CD4-positive, alpha-beta T cell treated with Interleukin-17A for 1 hour (primary cell): Measurements from ENCODE around the gene PRSS50.

Experiments
- DNase-seq: peaks from one replicate; pipeline ENCODE4 v3.0.0-alpha.2; 2020

PRSS50 gene

DNA sequence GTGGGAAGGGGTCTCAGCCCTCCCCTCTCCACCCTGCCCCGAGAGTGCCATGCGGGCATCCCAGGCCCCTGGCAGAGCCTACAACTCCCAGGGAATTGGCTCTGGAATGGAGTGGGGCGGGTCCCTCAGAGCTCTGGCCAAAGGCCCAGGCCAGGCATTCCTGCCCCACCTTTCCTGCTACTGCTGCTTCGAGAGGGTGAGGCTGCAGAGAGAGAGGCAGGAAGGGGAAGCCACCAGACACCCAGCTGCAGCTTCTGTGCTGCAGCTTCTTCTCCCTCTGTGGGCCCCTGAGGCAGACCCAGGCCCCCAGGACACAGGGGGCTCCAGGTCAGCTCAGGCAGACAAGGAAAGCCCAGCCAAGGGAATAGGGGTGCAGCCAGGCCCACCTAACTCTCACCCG lies 26.9 kb downstream of the PRSS50 start:
- no peak for DNase-seq

DNA sequence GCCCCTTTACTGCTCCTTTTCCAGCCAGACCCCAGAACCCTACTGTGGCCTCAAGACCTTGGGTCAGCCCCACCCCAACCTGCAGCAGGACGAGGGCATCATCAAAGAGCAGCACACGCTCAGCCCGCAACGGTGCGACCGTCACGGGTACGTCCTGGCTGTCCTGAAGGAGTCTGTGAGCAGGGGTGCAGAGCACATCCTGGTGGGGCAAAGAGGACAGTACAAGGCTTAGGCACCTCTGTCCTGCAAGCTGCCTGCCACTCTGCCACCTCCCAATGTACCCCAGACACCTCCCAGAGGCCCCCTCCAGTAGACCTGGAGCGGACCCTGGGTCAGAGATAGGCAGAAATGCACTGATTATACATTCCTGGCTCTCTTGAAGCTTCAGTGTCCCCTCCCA lies 32.2 kb downstream of the PRSS50 start:
- no peak for DNase-seq

DNA sequence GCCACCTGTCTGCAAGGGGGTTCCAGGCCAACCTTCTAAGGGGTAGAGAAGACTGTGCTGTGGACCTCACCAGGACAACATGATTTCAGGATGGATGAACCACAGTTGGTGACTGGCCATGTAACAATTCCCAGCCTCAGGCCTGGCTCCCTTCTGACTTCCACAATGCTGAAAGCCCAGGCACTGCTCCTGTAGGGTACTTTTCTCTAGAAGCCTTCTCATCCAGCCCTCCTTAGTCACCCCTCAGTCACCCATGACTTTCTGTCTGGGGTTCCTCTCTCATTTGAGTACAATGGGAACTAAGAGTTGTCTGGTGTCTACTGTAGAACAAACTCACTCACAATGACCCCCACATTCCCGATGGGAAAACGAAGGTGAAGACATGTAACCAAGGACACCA lies 32.8 kb downstream of the PRSS50 start:
- DNase-seq = no peak

DNA sequence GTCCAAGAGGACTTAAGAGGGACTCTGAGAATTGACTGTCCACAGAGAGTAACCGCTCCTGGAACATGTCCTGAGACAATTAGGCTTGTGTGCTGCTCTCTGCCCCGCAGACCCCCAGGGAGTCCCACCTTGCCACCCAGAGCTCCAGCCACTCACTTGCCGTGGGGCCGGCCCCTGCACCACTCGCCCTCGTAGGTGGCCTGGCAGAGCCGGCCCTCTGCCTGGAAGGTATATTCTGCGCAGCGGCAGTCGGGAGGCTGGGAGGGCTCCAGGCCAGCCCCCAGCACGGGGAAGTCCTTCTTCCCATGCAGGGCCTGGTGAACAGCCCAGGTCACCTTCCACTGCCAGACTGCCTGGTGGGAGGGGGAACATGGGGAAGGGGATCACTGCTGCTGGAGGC lies 34.7 kb downstream of the PRSS50 start:
- no peak for DNase-seq

DNA sequence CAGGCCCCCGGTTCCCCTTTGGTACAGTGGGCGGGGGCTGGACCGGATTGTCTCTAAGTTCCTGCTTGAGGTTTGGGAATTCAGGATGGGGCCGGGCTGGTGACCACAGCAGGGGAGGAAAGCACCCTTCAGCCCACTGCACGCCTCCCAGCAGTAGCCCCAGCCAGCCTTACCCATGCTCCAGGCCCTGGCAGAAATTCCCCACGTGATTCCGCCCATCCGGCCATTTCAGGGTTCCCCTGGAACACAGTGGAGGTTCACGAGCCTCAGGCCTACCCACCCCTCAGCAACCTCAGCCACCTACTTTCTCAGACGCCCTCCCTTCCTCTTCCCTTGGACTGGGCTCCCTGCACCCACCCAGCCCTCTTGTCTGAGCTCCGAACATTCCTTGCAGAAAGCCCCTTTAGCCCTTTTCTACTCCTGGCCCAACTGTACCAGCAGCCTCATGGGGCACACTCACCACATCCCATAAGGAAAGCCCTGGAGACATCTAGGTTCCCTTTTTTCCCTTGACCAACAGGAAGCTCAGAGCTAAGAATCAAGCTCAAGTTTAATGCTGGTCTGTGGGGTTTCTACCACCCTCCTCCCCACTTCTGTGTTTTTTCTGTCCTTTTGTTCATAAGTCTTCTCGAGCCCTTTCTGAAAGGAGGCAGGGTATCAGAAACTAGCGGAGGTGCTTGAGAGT lies 35.7 kb downstream of the PRSS50 start:
- DNase-seq = no peak

- DNase-seq = no peak
These were observed 36.3 kb downstream of the PRSS50 start for GRCh38 chr3:46681387-46681786.

- no peak for DNase-seq
These were observed 37.3 kb downstream of the PRSS50 start for GRCh38 chr3:46680298-46680826.

DNA sequence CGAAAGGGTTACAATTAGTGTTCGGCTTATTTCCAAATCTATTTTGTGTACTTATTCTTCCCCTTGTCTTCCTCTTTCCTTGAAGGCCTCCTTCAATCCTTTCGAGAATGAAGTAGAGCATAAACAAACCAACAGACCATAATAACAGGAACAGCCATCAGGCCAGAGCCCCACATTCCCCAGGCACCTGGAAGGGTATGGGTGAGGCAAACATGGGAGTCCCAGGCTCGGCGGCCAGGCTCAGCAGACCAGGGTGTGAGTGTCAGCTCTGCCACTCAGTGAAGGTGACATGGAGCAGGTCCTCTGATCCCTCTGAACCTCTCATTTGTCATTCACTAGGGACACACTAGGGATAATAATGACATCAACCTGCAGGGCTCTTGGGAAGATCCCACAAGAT lies 38.0 kb downstream of the PRSS50 start:
- no peak for DNase-seq

- no peak for DNase-seq
These were observed 39.4 kb downstream of the PRSS50 start for GRCh38 chr3:46678280-46678679.

- no peak for DNase-seq
These were observed 40.3 kb downstream of the PRSS50 start for GRCh38 chr3:46677411-46677726.

GRCh38 chr3:46676601-46677410 lies 40.9 kb downstream of the PRSS50 start:
- DNase-seq = no peak

GRCh38 chr3:46675843-46676567 lies 41.7 kb downstream of the PRSS50 start:
- no peak for DNase-seq

DNA sequence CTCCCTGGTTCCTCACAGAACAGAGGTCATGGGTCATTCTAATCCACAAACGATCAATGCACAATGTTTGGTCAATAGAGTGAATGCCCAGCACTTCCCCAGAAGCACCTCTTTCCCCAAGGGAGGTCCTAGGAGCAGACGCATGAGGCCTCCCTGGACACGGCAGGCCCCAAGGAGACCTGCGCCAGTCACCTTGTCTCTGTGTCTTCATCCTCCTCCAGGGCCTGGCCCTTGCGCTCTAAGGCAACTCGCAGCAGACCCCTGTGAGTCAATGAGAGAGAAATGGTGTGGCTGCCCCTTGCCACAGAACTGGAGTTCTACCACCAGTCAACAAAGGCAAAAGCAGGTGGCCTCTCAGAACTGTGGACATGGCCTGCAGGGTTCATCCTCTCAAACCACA lies 42.2 kb downstream of the PRSS50 start:
- DNase-seq = no peak

DNA sequence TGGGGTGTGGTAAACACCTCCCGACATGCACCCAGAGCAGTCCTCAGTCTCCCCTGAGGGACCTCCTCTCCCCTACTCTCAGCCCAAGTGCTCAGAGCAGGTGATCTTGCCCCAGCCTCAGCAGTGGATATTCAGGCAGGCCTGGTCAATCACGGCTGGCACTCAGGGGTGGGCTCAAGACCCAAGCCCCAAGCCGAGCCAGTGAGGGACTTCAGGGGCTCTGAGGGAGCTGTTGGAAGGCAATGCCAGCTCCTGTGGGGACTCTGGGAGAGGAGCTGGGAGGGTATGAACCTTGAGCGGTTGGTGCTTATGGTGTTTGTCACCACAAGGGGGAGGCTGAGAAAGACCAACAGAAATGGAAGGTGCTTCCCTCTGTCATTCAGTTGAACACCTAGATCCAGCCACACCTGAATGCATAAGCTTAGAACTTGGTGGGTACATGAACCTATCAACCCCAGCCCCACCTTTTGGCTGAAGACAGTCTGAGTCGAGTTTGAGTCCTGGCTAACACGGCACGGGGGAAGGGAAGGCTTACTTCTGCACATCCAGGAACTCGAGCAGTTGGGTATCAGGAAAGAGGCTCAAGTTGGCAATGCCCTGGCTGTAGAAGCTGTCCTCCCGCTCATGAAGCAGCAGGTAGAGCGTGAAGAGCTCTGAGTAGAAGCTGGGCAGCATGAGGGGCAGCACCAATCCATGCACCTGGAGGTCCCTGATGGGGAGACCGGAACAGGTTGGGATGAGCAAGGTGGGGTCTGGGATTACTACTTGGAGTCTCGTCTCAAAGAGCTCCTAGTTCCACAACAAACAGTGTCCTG lies 43.4 kb downstream of the PRSS50 start:
- no peak for DNase-seq

DNA sequence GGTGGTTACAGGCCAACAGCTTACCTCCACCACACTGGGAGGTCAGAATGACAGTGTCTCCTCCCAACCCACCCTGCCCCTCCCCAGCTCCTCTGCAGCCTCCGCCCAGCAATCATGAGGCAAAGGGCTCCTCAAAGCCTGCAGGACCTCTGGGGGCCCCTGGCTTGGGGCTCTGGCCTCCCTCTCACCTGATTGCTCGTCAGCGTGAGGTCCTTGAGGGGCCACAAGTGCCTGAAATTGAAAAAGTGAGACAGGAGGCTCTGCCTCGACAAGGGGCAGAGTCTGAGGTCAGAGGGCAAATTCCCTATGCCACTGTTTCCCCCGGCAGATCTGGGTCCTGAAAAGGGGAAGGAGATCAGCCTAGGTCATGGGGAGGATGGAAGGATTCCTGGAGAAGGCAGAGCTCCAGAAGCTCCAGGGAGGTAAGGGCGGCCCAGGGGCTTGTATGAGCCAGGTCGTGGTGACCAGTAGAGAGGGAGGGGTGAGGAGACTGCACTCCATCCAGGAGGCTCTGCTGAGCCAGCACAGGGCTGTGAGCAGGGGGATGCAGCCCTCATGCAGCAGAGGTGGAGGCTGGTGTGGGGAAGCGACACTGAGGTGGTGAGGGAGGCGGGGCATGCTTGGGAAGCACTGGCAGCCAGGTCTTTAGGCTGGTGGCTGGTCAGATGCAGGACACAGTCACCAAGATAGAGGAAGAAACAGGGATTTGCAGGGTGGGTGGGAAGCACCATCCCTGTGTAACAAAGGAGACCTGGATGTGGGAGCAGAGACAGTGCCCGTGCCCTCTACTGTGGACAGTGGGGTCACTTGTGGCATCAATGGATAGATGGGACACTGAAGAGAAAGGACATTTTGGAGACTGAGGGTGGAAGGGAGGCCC lies 44.3 kb downstream of the PRSS50 start:
- no peak for DNase-seq

GRCh38 chr3:46672349-46672695 lies 45.3 kb downstream of the PRSS50 start:
- DNase-seq = no peak

- no peak for DNase-seq
These were observed 45.9 kb downstream of the PRSS50 start for GRCh38 chr3:46671541-46672348.

DNA sequence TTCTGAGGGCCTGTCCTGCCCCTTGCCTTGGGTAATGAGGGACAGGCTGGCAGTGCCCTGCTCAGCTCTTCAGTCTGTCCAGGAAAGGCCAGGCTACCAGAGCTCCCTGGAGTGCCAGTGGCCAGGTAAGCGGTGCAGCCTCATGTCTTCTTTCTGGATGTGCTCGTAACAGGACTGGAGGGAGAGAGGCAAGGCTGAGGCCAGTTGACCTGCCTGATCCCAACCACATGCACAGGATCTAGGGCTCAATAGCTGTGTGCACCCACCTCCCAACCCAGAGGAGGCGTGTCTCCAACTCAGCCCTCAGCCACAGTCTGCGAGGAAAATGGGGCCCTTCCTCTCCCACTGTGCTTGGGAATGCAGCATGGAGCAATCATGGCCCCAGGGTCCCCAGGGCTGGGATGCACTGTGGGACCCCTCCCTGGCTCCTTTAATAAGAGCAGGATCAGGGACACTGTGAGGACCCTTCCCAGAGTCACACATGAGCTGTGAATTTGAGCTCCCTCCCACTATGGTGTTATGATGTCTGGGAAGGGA lies 46.7 kb downstream of the PRSS50 start:
- DNase-seq = no peak

- DNase-seq = no peak
These were observed 47.4 kb downstream of the PRSS50 start for GRCh38 chr3:46670000-46670890.
